ENCODE measurements around the gene FXYD3. TPM values are rescaled to one million over a fixed set of nuclear protein-coding genes. Genes with fewer than 3 reads are reported as not detected.

FXYD3 gene
- total RNA-seq, 1 experiment from 2014 or later: 17.4 TPM

GRCh38 chr19:35136977-35137702 lies 21.5 kb downstream of the FXYD3 start:
- POLR2A ChIA-PET: no interaction called here
- H3K4me1 ChIP-seq (ENCODE audit: control insufficient read depth in 1 of 2, insufficient read depth in 2 of 2, low read length in 2 of 2): peaks cover 12 to 14% of the 10 kb centered on the region in 2 experiments
- H3K27ac ChIP-seq (ENCODE audit: low read depth, low read length): no peak overlapping the region
- BruUV-seq (replicated peaks): no TSS peak
- CTCF ChIA-PET: interaction anchor here (4.1 kb wide), 1 partner anchor 70 kb away, joined by 28 read pairs; no protein-coding TSS in a partner anchor
- no peak overlapping the region for H3K9ac ChIP-seq (ENCODE audit: low read length)
- RAD21 ChIA-PET (ENCODE audit: low non-redundant PET in 1 of 2, low total read pairs in 2 of 2, uncharacterized antibody in 2 of 2, unreplicated experiment in 2 of 2): no interaction called here
- no peaks in the 10 kb centered on the region for H3K79me2 ChIP-seq (ENCODE audit: insufficient read depth, low read length)
- H3K36me3 ChIP-seq (ENCODE audit: control insufficient read depth in 1 of 2, insufficient read depth in 2 of 2, low read length in 2 of 2): no peaks in the 10 kb centered on the region
- H3K4me3 ChIP-seq (replicated peaks in 1 of 2; ENCODE audit: low read depth in 1 of 2, low read length in 2 of 2): no peak overlapping the region
- H3K9me3 ChIP-seq (ENCODE audit: control insufficient read depth in 1 of 2, insufficient read depth in 1 of 2, low read depth in 1 of 2, low read length in 2 of 2): no peaks in the 10 kb centered on the region
- TF ChIP-seq POLR2AphosphoS5 (IDR thresholded peaks at IDR 0.05; ENCODE audit: low read depth, low read length): no peak
- no peak for TF ChIP-seq MAX (IDR thresholded peaks at IDR 0.05)
- no peak for TF ChIP-seq CEBPB (IDR thresholded peaks at IDR 0.05; ENCODE audit: low read depth)
- TF ChIP-seq CTCF (IDR thresholded peaks at IDR 0.05 in 2 of 3, conservative IDR thresholded peaks at IDR 0.05 in 1 of 3; ENCODE audit: borderline replicate concordance in 1 of 3, insufficient read depth in 1 of 3, low read depth in 2 of 3, low read length in 2 of 3): no peak
- no peak for TF ChIP-seq ZBTB33 (IDR thresholded peaks at IDR 0.05; ENCODE audit: extremely low read depth, insufficient replicate concordance, low read length)
- no peak for TF ChIP-seq YY1 (IDR thresholded peaks at IDR 0.05; ENCODE audit: extremely low read depth, insufficient replicate concordance, low read depth, low read length)
- TF ChIP-seq JUND (IDR thresholded peaks at IDR 0.05): no peak
- TF ChIP-seq RAD21 (IDR thresholded peaks at IDR 0.05; ENCODE audit: low read depth): no peak
- no peak for TF ChIP-seq EZH2 (IDR thresholded peaks at IDR 0.05)
- no peak for TF ChIP-seq FOSL1 (IDR thresholded peaks at IDR 0.05; ENCODE audit: low read depth)
- TF ChIP-seq ATF3 (IDR thresholded peaks at IDR 0.05): no peak
- TF ChIP-seq TCF7L2 (IDR thresholded peaks at IDR 0.05; ENCODE audit: borderline replicate concordance, extremely low read depth, insufficient read depth, insufficient read length): no peak
- TF ChIP-seq SP1 (IDR thresholded peaks at IDR 0.05; ENCODE audit: low read depth): no peak
- no peak for TF ChIP-seq REST (IDR thresholded peaks at IDR 0.05; ENCODE audit: low read depth)
- no peak for TF ChIP-seq SIN3A (IDR thresholded peaks at IDR 0.05; ENCODE audit: low read depth)
- TF ChIP-seq EZH2phosphoT487 (IDR thresholded peaks at IDR 0.05; ENCODE audit: borderline replicate concordance): no peak
- H3K9me2 ChIP-seq (ENCODE audit: insufficient read depth): no peaks in the 10 kb centered on the region
- no peak for DNase-seq (ENCODE audit: low read depth, low spot score)
- intact Hi-C loops (cut with micrococcal nuclease): loop anchor here (10.0 kb wide), 1 partner anchor 162 kb away; no protein-coding TSS in a partner anchor
- H3K27me3 ChIP-seq (ENCODE audit: insufficient read depth, low read length): no peaks in the 10 kb centered on the region
- ATAC-seq: no peak
- no peak overlapping the region for H2AFZ ChIP-seq (ENCODE audit: low read depth, low read length, poor library complexity, severe bottlenecking)
- H4K20me1 ChIP-seq (ENCODE audit: insufficient read depth): no peaks in the 10 kb centered on the region
- no peak overlapping the region for H3K4me2 ChIP-seq (ENCODE audit: low read length)

Data from HCT116 (cell line).